Common myeloid progenitor, CD34-positive (primary cell): ENCODE data around the gene LIPC.

Source experiments
- CTCF ChIA-PET: fragments of 350-600 bp; sonication (Branson Sonifier 250); formaldehyde crosslinking; loops from one replicate; lab custom pipeline; 2021; ENCODE audit warnings: antibody characterized with exemption; lab: Charles Lee
- POLR2A ChIA-PET: fragments of 350-600 bp; sonication (Branson Sonifier 250); formaldehyde crosslinking; loops from one replicate; lab custom pipeline; 2021; ENCODE audit warnings: antibody characterized with exemption; lab: Charles Lee
- DNase-seq, 3 donors: peaks; one replicate each; pipeline versions ENCODE4 v3.0.0 to v3.0.0-alpha.2; 2013
- H3K27ac ChIP-seq, 2 experiments: 1 replicate in 1 of 2; 2 replicates in 1 of 2; pipeline ENCODE4 v1.7.0; 2013; ENCODE audit warnings: inconsistent platforms in 2 of 2, low read length in 2 of 2, mild to moderate bottlenecking in 2 of 2, low read depth in 1 of 2, moderate library complexity in 1 of 2; ENCODE audit not compliant: severe bottlenecking in 2 of 2, insufficient read depth in 1 of 2, poor library complexity in 1 of 2
- H3K27me3 ChIP-seq, 5 experiments: replicated peaks in 2 of 5; 1 replicate in 3 of 5; 2 replicates in 2 of 5; pipeline versions ENCODE4 v1.6.1 to v1.7.0; 2013; ENCODE audit warnings: low read length in 4 of 5, mild to moderate bottlenecking in 2 of 5, moderate library complexity in 2 of 5, inconsistent platforms in 1 of 5; ENCODE audit not compliant: insufficient read depth in 5 of 5, control insufficient read depth in 4 of 5
- H3K36me3 ChIP-seq, 4 experiments: 1 replicate in 2 of 4; 2 replicates in 2 of 4; pipeline versions ENCODE4 v1.6.1 to v1.7.0; 2013; ENCODE audit warnings: low read length in 3 of 4, control low read depth in 1 of 4, mild to moderate bottlenecking in 1 of 4; ENCODE audit not compliant: control insufficient read depth in 4 of 4, insufficient read depth in 4 of 4
- H3K4me1 ChIP-seq, 4 experiments: 1 replicate in 3 of 4; 2 replicates in 1 of 4; pipeline versions ENCODE4 v1.6.1 to v1.7.1; 2013; ENCODE audit warnings: low read length in 3 of 4, mild to moderate bottlenecking in 3 of 4, control low read depth in 1 of 4, inconsistent platforms in 1 of 4, moderate library complexity in 1 of 4; ENCODE audit not compliant: control insufficient read depth in 4 of 4, insufficient read depth in 4 of 4; ENCODE audit errors: control extremely low read depth in 1 of 4
- H3K4me3 ChIP-seq, 7 experiments: 1 replicate in 4 of 7; 2 replicates in 3 of 7; pipeline versions ENCODE4 v1.5.1 to v1.7.0; 2013; ENCODE audit warnings: mild to moderate bottlenecking in 7 of 7, low read length in 6 of 7, moderate library complexity in 6 of 7, inconsistent platforms in 2 of 7, low read depth in 2 of 7, control low read depth in 1 of 7; ENCODE audit not compliant: insufficient read depth in 4 of 7, control insufficient read depth in 1 of 7; ENCODE audit errors: extremely low read depth in 1 of 7
- H3K9me3 ChIP-seq, 5 experiments: 1 replicate in 4 of 5; 2 replicates in 1 of 5; pipeline versions ENCODE4 v1.6.1 to v1.7.1; 2013; ENCODE audit warnings: low read length in 4 of 5, mild to moderate bottlenecking in 2 of 5, inconsistent platforms in 1 of 5, low read depth in 1 of 5, moderate library complexity in 1 of 5; ENCODE audit not compliant: control insufficient read depth in 4 of 5, insufficient read depth in 2 of 5; ENCODE audit errors: control extremely low read depth in 1 of 5
- WGBS: methylation state at CpG from one replicate; pipeline ENCODE4 v1.1.5; 2013; ENCODE audit not compliant: insufficient coverage; 5-methylcytosine and 5-hydroxymethylcytosine counted together

The LIPC gene

GRCh38 chr15:58513008-58513407, 81.2 kb downstream of the LIPC start:
- Histone ChIP-seq H3K27ac (no peak overlapping the region), H3K4me3 (no peak overlapping the region), H3K4me1 (peaks cover 0 to 13% (median 7%) of the 10 kb centered on the region in 4 experiments), H3K9me3 (peaks cover 0 to 3% (median 0%) of the 10 kb centered on the region in 5 experiments), H3K36me3 (no peaks in the 10 kb centered on the region), H3K27me3 (no peaks in the 10 kb centered on the region)
- 96% methylated on average over 4 of the region's 4 CpGs for WGBS
- CTCF ChIA-PET: interaction anchor here (2.3 kb wide), 1 partner anchor 10 kb away, joined by 7 read pairs; no protein-coding TSS in a partner anchor
- DNase-seq: no peak
- POLR2A ChIA-PET: no interaction called here

DNA sequence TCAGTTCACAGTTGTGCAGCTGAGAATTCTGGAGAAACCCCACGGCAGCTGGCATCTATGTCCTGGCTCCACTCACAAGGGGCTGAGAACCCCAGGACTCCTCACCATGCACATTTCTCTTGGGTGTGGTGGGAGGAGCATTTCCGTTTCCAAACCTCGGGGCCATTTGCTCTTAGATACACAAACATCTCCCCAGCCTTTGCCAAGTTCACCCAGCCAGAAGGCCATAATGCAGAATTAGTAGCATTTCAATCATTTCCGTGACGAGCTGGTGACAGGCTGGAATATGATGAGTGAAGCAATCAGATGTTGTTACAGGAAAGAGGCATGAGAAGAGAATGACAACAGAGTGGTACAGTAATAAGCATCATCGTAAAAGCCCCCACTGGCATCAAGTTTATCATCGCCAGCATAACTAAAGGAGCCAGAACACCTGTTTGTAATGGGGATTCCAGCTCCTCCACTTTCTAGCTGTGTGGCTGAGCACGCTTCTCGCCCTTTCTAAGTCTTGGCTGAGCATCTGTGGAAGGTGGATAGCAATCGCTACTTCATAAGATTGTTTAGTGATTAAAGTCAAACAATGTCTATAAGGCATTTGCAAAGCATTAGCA, 82.0 kb downstream of the LIPC start:
- 94% methylated on average over 7 of the region's 10 CpGs for WGBS

GRCh38 chr15:58515807-58516206, 84.0 kb downstream of the LIPC start:
- WGBS: 100% methylated on average over 1 of the region's 8 CpGs

More for the DNA sequence above, 82.0 kb downstream of the LIPC start:
- no peak overlapping the region for H3K27ac ChIP-seq
- H3K27me3 ChIP-seq: no peaks in the 10 kb centered on the region
- peaks cover 0 to 3% (median 0%) of the 10 kb centered on the region in 5 experiments for H3K9me3 ChIP-seq
- H3K4me3 ChIP-seq: no peak overlapping the region
- no peaks in the 10 kb centered on the region for H3K36me3 ChIP-seq
- no peak for DNase-seq
- CTCF ChIA-PET: interaction anchor here (2.3 kb wide), 1 partner anchor 10 kb away, joined by 7 read pairs; no protein-coding TSS in a partner anchor
- POLR2A ChIA-PET: no interaction called here
- peaks cover 2 to 21% (median 12%) of the 10 kb centered on the region in 4 experiments for H3K4me1 ChIP-seq

GRCh38 chr15:58517252-58517681, 85.5 kb downstream of the LIPC start:
- no peaks in the 10 kb centered on the region for H3K27me3 ChIP-seq

More at GRCh38 chr15:58515807-58516206, 84.0 kb downstream of the LIPC start:
- POLR2A ChIA-PET: no interaction called here
- Histone ChIP-seq H3K4me1 (peaks cover 8 to 40% (median 21%) of the 10 kb centered on the region in 4 experiments), H3K9me3 (peaks cover 0 to 3% (median 0%) of the 10 kb centered on the region in 5 experiments), H3K27ac (no peak overlapping the region), H3K27me3 (no peaks in the 10 kb centered on the region), H3K36me3 (no peaks in the 10 kb centered on the region), H3K4me3 (no peak overlapping the region)
- DNase-seq: no peak
- CTCF ChIA-PET: no interaction called here

GRCh38 chr15:58517682-58518525, 86.1 kb downstream of the LIPC start:
- Histone ChIP-seq H3K4me3 (no peak overlapping the region), H3K36me3 (no peaks in the 10 kb centered on the region), H3K9me3 (peaks cover 0 to 3% (median 0%) of the 10 kb centered on the region in 5 experiments), H3K4me1 (peaks cover 8 to 60% (median 36%) of the 10 kb centered on the region in 4 experiments), H3K27me3 (no peaks in the 10 kb centered on the region), H3K27ac (no peak overlapping the region)
- ChIA-PET POLR2A (interaction anchor here (0.6 kb wide), 1 partner anchor 87 kb away, joined by 3 read pairs; no protein-coding TSS in a partner anchor), CTCF (interaction anchor here (0.9 kb wide), 1 partner anchor 10 kb away, joined by 3 read pairs; no protein-coding TSS in a partner anchor)
- peak; percentile 29 to 81 (median 74) for DNase-seq
- WGBS: 66% methylated on average over 7 of the region's 9 CpGs

More at GRCh38 chr15:58517252-58517681, 85.5 kb downstream of the LIPC start:
- ChIA-PET POLR2A (interaction anchor here (0.6 kb wide), 2 partner anchors 86 to 123 kb away, joined by 3 read pairs; no protein-coding TSS in a partner anchor), CTCF (interaction anchor here (0.9 kb wide), 1 partner anchor 10 kb away, joined by 3 read pairs; no protein-coding TSS in a partner anchor)
- WGBS: 97% methylated on average over 3 of the region's 3 CpGs
- Histone ChIP-seq H3K4me1 (peaks cover 8 to 53% (median 35%) of the 10 kb centered on the region in 4 experiments), H3K27ac (no peak overlapping the region), H3K9me3 (peaks cover 0 to 3% (median 0%) of the 10 kb centered on the region in 5 experiments), H3K36me3 (no peaks in the 10 kb centered on the region), H3K4me3 (no peak overlapping the region)
- no peak for DNase-seq

GRCh38 chr15:58518626-58519025, 86.8 kb downstream of the LIPC start:
- Histone ChIP-seq H3K36me3 (no peaks in the 10 kb centered on the region), H3K27ac (no peak overlapping the region), H3K4me1 (peaks cover 8 to 64% (median 36%) of the 10 kb centered on the region in 4 experiments), H3K4me3 (no peak overlapping the region), H3K9me3 (peaks cover 0 to 3% (median 0%) of the 10 kb centered on the region in 5 experiments), H3K27me3 (no peaks in the 10 kb centered on the region)
- ChIA-PET POLR2A (interaction anchor here (0.7 kb wide), 1 partner anchor 33 kb away, joined by 4 read pairs; no protein-coding TSS in a partner anchor), CTCF (no interaction called here)
- WGBS: 58% methylated on average over 1 of the region's 8 CpGs
- no peak for DNase-seq
